NCI-H524 (cell line): Measurements from ENCODE around the gene SLC25A42.

Experiments used
- DNase-seq, 2 experiments: peaks; one replicate each; lab custom pipeline; 2025; lab: John Stamatoyannopoulos, UW

Gene SLC25A42

GRCh38 chr19:19050731-19051130 lies 13.1 kb upstream of the SLC25A42 start:
- no peak for DNase-seq

- DNase-seq: no peak
These were observed 12.1 kb upstream of the SLC25A42 start for GRCh38 chr19:19051478-19052213.

- DNase-seq: no peak
These were observed 10.9 kb upstream of the SLC25A42 start for GRCh38 chr19:19052921-19053320.

- DNase-seq: peak; percentile 16 to 69
These were observed 10.1 kb upstream of the SLC25A42 start for GRCh38 chr19:19053508-19054314.

GRCh38 chr19:19054315-19054938 lies 9.4 kb upstream of the SLC25A42 start:
- no peak for DNase-seq

- DNase-seq: no peak
These were observed 8.8 kb upstream of the SLC25A42 start for GRCh38 chr19:19054939-19055440.

- DNase-seq: no peak
These were observed 8.1 kb upstream of the SLC25A42 start for GRCh38 chr19:19055701-19056100.

GRCh38 chr19:19056636-19057275 lies 7.0 kb upstream of the SLC25A42 start:
- no peak for DNase-seq

GRCh38 chr19:19057317-19057716 lies 6.5 kb upstream of the SLC25A42 start:
- no peak for DNase-seq

- no peak for DNase-seq
These were observed 6.1 kb upstream of the SLC25A42 start for GRCh38 chr19:19057720-19058119.

- DNase-seq: no peak
These were observed 4.6 kb upstream of the SLC25A42 start for GRCh38 chr19:19059018-19059836.

- no peak for DNase-seq
These were observed 3.8 kb upstream of the SLC25A42 start for GRCh38 chr19:19059837-19060611.

- no peak for DNase-seq
These were observed 2.3 kb upstream of the SLC25A42 start for GRCh38 chr19:19061506-19061905.

- no peak for DNase-seq
These were observed 1.2 kb upstream of the SLC25A42 start for GRCh38 chr19:19062454-19063182.

- DNase-seq: peak; percentile 83 to 84
These were observed 416 bp downstream of the SLC25A42 start for GRCh38 chr19:19064098-19064722.

GRCh38 chr19:19064811-19065745 lies 1.3 kb downstream of the SLC25A42 start:
- peak; percentile 81 to 88 for DNase-seq

- peak; percentile 67 to 89 for DNase-seq
These were observed 3.7 kb downstream of the SLC25A42 start for GRCh38 chr19:19067276-19068072.
